SIG-M5 (cell line): Measurements from ENCODE around the gene FZD2.
"Not testable (repeated sequence)": the region's sequence is repeated elsewhere in the genome, so short reads cannot be mapped to it uniquely, and the experiment has no call there.

Experiments used
- DNase-seq: peaks from one replicate; lab custom pipeline; 2025; lab: John Stamatoyannopoulos, UW

The FZD2 gene

DNA sequence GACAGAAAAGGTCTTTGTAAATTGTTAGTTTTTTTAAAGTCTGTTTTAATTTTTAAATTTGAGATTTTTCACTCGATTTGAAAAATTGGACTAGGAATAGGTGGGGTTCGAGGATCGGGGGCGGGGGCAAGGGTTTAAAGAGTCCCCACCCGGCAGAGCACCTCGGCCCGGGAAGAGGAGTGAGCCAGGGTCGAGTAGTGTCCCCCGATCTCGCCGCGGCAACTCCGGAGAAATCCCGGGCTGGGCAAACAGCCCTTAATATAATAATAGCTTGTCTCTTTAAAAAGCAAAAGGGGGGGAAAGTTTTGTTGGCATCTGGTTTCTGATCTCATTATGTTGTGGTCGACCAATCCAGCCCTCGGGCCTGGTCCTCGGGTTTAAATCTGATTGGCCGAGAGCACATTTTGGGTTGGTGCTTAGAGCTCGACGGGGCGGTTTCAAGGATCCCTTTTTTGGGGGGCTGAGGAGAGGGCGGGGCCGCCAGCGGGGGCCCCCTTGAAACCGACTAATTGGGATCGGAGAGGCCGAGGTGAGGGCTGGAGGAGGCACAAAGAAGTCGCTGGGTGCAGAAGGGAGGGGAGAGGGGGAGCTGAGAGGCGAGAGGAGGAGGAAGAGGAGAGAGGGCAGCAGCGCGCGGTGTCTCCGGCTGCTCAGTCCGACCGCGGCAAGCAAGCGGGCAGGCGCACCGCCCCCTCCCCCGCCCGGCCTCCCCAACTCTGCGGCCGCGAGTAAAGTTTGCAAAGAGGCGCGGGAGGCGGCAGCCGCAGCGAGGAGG lies at the start of gene FZD2:
TSS of gene FZD2 (plus strand) at position 653 of the 775 bp plus-strand sequence. CDS start 205 bp downstream, outside the sequence.
- DNase-seq: peak; percentile 87

DNA sequence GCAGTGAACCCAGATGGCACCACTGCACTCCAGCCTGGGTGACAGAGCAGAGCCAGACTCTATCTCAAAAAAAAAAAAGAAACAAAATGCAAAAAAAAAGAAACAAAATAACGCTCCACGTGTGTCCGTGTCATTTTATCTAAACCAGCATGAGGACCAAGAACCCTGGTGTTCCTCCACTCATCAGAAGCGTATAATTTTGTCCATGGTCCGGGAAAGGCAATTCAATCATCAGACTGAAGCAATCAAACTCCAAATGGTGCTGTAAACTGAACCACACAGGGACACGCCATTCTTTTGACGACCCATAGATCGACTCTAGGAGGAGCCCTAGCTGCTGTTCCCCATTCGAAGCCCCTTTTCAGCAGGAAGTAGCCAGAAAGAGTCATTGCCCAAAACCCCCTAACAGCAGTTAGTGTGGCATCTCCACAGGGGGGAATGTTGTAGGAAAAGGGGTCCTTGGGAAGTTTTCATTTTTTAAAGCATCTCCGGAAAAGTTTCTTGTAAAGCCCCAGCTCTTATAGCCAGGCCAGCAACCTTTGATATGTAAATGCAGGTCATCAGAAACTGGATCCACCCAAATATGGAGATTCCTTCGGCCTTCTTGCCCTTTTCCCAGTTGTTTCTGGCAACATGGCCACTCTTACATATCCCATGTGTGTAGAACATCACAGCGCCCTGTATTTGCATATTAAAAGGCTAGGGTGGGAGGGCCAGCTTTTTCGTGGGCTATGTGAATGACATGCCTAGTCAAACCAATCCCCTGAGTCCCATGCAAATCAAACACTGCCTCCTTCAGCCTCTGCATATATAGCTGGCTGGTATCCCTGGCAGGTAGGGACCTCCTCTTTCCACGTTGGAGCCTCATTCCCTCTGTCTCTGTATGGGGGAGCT lies 45.8 kb upstream of the FZD2 start:
- DNase-seq: not testable (repeated sequence)

DNA sequence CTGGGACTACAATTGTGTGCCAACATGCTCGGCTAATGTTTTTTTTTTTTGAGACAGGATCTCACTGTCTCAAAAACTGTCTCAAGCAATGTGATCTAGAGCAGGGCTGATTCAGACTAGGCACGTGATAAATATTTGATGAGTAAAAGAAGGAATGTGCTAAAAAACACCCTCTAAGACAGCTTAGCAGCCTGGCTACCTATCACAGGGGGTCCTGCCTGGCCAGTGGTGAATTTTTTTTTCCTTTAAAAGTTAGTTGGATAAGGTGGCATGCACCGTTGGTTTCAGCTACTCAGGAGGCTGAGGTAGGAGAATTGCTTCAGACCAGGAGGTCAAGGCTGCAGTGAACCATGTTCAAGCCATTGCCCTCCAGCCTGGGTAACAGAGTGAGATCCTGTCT lies 39.3 kb upstream of the FZD2 start:
- no peak for DNase-seq

DNA sequence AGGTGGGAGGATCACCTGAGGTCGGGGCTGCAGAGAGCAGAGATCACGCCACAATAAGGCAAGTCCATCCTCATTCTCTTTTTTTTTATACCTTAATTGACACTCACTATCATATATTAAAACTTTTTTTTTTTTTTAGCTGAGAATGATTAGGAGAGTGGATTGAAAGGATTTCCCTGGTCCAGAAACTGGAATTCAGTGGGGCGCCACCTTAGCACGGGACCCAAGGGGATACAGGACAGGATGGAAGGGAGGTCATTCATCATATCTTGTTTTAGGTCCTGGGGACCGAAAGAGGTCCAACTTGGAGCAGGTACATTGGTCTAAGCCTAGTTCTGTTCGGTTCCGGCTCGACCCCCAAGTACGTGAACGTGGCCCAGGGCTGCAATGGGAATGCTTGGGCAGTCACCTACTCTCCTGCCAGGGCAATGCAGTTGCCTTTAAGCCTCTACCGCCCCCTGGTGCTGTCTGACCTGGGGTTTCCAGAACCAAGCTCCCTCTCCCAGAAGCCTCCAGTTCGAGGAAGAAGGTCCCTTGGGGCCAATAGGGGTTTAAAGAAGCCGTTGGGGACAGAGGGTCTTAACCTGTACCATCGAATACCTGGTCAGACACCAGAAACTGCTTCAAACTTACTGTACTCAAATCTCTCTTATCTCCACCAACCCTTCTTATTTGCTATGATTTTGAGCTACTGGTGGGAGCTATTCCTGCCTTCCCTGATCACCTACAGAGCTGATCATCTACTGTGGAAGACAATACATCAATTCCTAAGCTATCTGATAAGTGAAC lies 34.2 kb upstream of the FZD2 start:
- DNase-seq: no peak

DNA sequence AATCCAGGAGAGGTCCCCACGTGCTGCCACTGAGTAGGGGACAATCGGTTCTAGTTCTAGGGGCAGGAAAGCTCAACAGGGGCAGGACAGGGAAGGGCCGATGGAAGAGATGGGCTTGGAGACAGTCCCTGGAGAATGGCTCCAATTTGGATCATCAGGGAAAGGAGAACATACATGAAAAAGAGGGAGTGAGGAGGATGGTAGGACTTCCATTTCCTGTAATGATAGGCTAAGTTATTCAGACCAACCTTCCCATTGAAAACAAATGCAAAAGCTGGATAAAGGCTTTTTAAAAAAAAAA lies 33.7 kb upstream of the FZD2 start:
- no peak for DNase-seq

DNA sequence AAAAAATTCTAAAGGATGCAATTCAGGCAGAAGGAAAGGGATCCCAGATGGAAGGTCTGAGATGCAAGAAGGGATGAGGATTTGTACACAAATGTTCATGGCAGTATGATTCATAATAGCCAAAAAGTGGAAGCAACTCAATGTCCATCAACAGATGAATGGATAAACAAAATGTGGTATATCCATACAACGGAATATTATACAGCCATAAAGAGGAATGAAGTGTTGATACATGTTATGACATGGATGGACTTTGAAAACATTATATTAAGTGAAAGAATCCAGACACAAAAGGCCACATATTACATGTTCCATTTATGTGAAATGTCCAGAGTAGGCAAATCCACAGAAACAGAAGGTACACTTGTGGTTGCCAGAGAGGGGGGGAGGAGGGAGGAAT lies 30.2 kb upstream of the FZD2 start:
- no peak for DNase-seq

DNA sequence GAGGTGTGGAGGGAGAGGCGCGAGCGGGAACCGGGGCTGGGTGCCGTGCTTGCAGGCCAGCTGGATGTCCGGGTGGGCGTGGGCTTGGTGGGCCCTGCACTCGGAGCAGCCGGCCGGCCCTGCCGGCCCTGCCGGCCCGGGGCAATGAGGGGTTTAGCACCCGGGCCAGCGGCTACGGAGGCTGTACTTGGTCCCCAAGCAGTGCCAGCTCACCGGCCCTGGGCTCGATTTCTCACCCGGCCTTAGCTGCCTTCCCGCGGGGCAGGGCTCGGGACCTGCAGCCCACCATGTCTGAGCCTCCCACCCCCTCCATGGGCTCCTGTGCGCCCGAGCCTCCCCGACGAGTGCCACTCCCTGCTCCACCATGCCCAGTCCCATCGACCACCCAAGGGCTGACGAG lies 29.3 kb upstream of the FZD2 start:
- no peak for DNase-seq

DNA sequence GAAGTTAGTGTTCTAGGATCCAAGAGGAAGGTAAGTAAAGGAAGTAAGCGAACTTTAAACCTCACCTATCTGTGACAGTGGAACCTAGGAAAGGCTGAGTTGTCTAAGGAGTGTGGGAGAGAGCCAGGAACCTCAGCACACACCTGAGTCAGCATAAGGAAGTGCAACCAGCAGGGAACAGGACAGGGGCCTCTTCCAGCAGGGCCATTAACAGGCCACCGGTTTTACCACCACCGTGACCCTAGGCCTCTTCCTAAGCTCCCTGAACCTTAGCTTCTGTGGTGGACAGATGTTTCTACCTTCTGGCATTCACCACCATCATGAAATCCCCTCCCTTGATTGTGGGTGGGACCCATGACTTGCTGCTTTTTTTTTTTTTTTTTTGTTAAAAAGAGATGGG lies 27.4 kb upstream of the FZD2 start:
- DNase-seq: no peak

DNA sequence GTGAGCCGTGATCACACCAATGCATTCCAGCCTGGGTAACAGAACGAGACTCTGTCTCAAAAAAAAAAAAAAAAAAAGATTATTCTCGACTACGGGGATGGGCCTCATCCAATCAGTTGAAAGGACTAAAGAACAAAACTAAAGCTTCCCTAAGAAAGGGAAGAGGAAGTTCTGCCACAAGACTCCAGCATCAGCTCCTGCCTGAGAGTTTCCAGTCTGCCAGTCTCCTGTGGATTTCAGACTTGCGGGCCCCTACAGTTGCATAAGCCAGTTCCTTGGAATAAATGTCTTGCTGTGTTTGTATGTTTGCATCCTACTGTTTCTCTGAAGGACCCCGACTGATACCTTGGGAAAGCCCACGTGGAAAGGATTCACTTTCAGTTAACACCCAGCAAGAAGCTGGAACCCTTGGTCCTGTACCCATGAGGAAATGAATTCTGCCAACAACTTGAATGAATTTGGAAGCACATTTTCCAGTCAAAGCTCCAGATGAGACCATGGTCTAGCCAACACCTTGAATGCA lies 26.3 kb upstream of the FZD2 start:
- DNase-seq: no peak

DNA sequence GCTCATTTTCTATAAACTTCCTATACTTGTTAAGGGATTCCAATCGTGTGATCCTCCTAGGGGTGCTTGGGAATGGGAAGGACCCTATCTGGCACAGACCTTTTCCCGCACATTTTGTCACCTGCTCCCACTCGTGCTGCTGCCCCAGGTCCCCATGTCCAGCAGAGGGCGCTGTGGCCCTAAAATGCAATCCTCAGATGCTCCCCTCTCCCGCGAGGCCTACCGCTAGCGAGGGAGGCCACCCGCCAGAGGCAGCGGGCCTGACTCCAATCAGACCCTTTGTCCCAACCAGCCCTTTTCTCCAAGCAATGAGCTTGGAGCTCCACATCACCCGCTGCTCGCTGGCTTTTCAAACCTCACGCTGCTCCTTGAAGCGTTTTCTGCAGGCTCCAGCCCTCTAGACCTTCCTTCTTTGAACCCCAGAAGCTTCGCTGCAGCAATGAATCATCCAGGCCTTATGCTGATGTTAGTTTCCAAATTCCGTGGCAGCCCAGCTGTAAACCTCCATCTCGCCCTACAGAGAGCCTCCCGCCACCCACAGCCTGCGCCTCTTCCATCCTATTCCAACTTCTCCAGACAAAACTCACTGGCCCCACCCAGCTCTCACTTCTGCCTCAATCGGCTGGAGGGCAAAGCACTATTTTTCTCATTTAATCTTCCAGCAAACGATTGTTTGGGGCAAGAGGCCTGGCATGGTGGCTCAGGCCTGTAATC lies 23.6 kb upstream of the FZD2 start:
- DNase-seq: no peak

DNA sequence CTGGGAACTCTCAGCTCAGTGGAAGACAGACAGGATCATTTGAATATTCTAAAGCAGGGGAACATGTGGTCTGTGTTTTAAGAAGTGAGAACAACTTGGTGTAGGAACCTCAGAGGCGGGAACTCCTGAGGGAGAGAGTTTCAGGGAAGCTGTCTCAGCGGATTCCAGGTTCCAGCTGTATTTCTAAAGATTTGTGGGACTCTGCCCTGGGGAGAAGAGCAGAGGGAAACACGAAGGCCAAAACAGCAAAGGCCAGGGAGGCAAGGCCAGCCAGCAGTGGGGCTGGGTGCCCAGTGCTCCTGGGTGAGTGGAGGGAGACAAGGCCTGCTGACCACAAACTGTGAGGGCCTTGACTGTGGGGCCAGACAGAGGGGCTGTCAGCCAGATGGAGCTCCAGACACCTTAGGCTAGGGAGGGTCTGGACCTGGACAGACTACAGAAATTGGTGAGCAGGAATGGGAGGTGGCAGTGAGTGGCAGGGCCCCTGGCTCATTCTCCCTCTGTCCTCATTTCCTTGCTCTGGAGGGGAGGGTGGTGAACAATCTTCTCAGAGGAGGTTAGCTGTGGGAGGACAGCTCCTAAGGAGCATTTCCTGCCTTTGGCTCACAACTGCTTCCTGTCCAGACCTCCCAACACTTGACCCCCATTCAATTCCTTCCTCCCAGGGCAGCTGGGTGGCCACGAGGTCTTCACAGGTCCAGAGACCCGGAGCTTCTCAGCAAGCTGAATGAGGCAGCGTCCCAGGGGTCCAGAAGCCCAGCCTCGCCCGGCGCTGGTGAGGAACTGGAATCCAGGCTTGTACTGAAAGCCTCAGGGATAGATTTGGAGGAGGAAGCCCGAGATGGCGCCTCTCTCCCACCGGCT lies 21.0 kb upstream of the FZD2 start:
- DNase-seq: no peak

DNA sequence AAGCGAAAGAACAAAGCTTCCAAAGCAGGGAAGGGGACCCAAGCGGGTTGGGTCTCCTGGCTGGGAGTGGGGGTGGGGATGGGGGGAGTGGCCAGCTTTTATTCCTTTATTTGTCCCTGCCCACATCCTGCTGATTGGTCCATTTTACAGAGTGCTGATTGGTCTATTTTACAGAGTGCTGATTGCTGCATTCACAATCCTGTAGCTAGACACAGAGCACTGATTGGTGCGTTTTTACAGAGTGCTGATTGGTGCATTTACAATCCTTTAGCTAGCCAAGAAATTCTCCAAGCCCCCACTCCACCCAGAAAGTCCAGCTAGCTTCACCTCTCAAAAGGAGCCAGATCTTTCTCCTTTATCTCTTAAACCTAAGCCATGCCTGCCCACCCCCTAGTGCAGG lies 19.4 kb upstream of the FZD2 start:
- not testable (repeated sequence) for DNase-seq

DNA sequence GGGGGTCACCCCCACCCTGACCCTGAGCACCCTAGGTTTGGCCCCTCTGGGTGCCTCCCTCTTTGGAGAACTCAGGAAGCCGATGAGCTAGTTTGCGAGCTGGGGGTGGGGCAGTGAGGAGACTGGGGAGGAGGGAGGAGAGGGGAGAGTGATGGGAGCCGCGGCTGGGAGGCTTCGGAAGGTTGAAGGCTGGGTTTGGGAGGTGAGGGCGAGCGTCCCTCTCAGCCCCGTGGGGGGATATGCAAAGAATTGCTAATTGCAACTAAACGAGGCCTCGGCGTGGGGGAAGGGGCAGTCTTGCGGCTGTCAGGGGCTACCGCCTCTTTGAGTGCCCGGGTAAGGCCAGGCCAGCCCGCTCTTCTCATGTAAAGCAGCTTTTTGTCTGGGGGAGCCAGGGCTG lies 17.6 kb upstream of the FZD2 start:
- DNase-seq: no peak

DNA sequence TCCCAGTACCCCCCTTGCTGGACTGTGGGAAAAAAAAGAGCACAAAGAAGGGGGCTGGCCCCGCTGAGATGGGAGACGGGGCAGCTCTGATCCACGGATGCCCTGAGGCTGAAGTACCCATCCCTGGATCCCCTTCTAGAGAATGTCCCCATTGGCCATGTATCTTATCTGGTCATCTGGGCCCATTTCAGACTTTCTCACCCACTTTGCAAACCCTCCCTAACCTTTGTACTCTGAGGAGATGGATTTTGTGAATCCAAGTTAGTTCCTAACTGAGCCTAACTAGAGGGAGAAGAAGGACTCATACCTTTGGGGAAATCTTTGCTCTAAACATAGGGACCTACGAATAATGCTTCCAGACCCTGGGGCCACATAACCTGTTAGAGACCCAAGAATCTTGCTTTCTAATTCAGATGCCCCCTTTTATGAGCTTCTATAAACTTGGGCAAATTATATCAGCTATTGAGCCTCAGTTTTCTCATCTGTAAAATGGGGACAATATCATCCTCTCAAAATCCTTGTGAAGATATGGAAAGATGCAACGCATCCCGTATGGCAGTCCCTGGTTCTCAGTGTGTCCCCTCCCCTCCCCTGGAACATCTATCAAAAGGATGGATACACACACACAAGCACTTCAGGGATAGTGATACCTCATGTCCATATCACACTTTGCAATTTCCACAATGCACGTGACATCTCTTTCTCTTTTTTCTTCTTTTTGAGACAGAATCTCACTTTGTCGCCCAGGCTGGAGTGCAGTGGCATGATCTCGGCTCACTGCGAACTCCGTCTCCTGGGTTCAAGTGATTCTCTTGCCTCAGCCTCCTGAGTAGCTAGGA lies 16.8 kb upstream of the FZD2 start:
- no peak for DNase-seq

DNA sequence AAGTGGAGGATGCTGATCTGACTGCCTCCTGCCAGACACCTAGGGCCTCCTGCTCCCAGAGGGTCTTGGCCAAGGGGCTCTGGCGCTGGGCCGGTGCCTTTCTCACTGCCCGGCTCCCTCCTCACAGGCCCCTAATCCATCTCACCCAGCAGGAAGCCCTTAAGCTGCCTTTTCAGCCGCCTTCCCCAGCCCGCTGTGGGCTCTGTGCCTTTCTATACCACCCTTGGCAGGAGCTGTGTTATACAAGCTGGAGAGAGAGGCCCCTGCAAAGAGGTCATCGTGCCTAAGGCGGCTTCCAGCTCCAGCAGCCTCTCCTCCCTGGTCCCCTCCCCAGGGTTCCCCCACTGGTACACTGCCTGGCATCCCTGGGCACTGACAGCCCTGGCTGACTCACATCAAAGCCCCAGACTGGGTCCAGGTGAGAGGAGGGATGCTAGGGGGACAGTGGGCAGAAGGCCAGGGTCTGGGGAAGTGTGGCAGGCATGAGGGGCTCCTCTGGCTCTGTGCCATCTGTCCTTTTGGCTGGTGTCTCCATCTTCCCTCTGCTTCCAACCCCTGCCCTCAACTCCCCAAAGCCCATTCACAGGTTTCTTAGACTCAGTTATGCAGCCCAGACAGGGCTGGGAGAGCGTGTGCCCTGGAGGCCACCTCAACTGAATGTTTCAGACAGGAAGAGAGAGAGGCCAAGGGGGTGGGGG lies 15.3 kb upstream of the FZD2 start:
- no peak for DNase-seq

DNA sequence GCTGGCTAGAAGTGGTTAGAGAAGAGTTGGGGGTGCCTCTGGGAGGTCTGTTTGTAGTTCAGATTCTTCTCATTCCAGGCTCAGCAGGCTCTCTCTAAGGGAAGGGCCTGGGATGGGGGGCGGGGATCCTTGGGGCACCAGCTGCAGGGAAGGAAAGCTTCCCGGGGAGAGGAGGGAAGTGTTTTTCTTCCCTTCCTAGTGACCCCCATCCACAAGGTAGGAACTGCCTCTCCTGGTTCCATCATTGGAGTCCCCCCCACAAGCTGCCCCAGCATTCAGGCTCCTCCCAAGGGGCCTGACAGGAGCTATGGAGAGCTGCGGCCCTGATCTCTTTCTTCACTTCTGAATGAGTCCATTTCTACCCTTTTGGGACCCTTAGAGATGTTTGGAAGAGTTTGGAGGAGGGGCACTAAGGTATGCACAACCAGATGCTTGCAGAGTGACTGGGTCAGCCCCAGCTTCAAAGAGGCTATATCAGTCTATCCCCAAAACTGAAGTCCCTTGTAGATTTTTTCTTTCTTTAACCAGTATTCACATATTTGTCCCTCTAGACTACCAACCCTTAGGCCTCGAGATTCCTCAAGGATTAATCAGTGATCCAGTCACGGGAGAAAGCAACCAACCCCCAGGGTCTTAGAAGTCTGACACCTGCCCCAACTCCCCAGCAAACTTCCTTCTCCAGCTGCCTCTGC lies 13.9 kb upstream of the FZD2 start:
- DNase-seq: no peak

DNA sequence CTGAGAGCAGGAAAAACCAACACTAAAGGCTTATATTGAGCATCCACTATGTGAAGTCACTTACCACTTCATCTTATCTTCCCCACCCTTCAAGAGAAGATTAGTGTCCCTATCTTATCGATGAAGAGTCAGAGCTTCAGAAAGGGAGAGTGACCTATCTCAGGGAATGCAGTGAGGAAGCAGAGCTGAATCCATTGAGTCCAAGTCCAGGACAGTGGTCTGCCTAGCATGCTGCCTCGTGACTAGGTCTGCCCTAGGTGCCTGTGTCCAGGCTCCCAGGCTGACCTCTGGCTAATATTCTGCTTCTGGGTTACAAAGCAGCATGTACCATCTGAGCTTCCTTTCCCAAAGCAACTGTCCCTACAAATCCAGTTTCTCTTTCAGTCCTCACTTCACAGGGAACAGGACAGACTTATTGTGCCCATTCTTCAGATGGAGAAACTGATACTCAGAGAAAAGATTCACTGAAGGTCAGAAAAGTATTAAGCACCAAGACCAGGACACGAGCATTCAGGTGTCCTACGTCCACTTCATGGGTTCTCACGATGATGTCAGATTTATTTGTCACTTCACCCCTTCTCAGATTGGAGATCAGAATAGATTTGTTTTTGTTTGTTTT lies 13.3 kb upstream of the FZD2 start:
- no peak for DNase-seq
